WTC11 (cell line): ENCODE measurements around the gene MARK3. TPM values are rescaled to one million over a fixed set of nuclear protein-coding genes. Genes with fewer than 3 reads are reported as not detected.

ENCODE experiments used
- ATAC-seq: fragments of 200-7000 bp; cut with Tn5 transposase; 2 replicates; pipeline ENCODE4 v1.10.0; 2021; ENCODE audit warnings: mild to moderate bottlenecking, moderate library complexity
- CTCF ChIA-PET: fragments of 300-600 bp; sonication (Branson Sonifier 250); formaldehyde crosslinking; loops from one replicate; lab custom pipeline; 2021; ENCODE audit warnings: antibody characterized with exemption; lab: Charles Lee
- POLR2A ChIA-PET: fragments of 350-600 bp; sonication (Branson Sonifier 250); formaldehyde crosslinking; loops from one replicate; lab custom pipeline; 2021; ENCODE audit warnings: antibody characterized with exemption; lab: Charles Lee
- DNase-seq: peaks from one replicate; pipeline ENCODE4 v3.0.0; 2021; ENCODE audit warnings: low spot score
- H3K27ac Mint-ChIP-seq: 2 replicates; pipeline ENCODE4 v1.8.0; 2021; ENCODE audit warnings: mixed read lengths
- H3K27me3 Mint-ChIP-seq: 2 replicates; pipeline ENCODE4 v1.8.0; 2021; ENCODE audit warnings: low read depth, mild to moderate bottlenecking, moderate library complexity, mixed read lengths
- H3K36me3 Mint-ChIP-seq: 2 replicates; pipeline ENCODE4 v1.8.0; 2021; ENCODE audit warnings: mixed read lengths
- H3K4me1 Mint-ChIP-seq: 2 replicates; pipeline ENCODE4 v1.8.0; 2022; ENCODE audit warnings: mixed read lengths
- H3K4me3 Mint-ChIP-seq: 2 replicates; pipeline ENCODE4 v1.8.0; 2021; ENCODE audit warnings: mild to moderate bottlenecking, moderate library complexity, mixed read lengths
- H3K9me3 Mint-ChIP-seq: 2 replicates; pipeline ENCODE4 v1.8.0; 2021; ENCODE audit warnings: mixed read lengths
- ATF2 ChIP-seq: sonication (generic); formaldehyde crosslinking; IDR thresholded peaks from 2 replicates; pipeline ENCODE4 v1.8.1; 2022; ENCODE audit warnings: low read depth, missing genetic modification reagents, borderline replicate concordance
- CDX4 ChIP-seq: fragments of 250-450 bp; sonication (Bioruptor Pico); IDR thresholded peaks from 2 replicates; pipeline ENCODE4 v1.9.0; 2021; ENCODE audit warnings: moderate library complexity, mild to moderate bottlenecking, inconsistent platforms, borderline replicate concordance
- CTCF ChIP-seq: fragments of 200-600 bp; IDR thresholded peaks from 2 replicates; pipeline ENCODE4 v1.8.0; 2022; ENCODE audit warnings: antibody characterized with exemption
- GABPB1 ChIP-seq: sonication (generic); formaldehyde crosslinking; IDR thresholded peaks from 2 replicates; pipeline ENCODE4 v1.8.1; 2023; ENCODE audit warnings: mild to moderate bottlenecking, missing genetic modification reagents
- JAZF1 ChIP-seq: fragments of 250-450 bp; sonication (Bioruptor Pico); IDR thresholded peaks from 2 replicates; pipeline ENCODE4 v1.9.0; 2021; ENCODE audit warnings: moderate library complexity, mild to moderate bottlenecking, inconsistent platforms
- MAX ChIP-seq: sonication (generic); formaldehyde crosslinking; IDR thresholded peaks from 2 replicates; pipeline ENCODE4 v1.8.0; 2022; ENCODE audit warnings: mild to moderate bottlenecking, missing genetic modification reagents
- MXD4 ChIP-seq: fragments of 250-450 bp; sonication (Bioruptor Pico); IDR thresholded peaks from 2 replicates; pipeline ENCODE4 v1.8.0; 2021; ENCODE audit warnings: mild to moderate bottlenecking, moderate library complexity, borderline replicate concordance
- NFE2L1 ChIP-seq: sonication (generic); formaldehyde crosslinking; IDR thresholded peaks from 2 replicates; pipeline ENCODE4 v1.8.1; 2023; ENCODE audit warnings: missing genetic modification reagents
- PRDM15 ChIP-seq: sonication (generic); formaldehyde crosslinking; IDR thresholded peaks from 2 replicates; pipeline ENCODE4 v1.8.0; 2022; ENCODE audit warnings: missing genetic modification reagents
- SMAD4 ChIP-seq: sonication (generic); formaldehyde crosslinking; IDR thresholded peaks from 2 replicates; pipeline ENCODE4 v1.8.0; 2022; ENCODE audit warnings: mild to moderate bottlenecking, missing genetic modification reagents
- TEAD4 ChIP-seq: sonication (generic); formaldehyde crosslinking; IDR thresholded peaks from 2 replicates; pipeline ENCODE4 v1.8.0; 2022; ENCODE audit warnings: mild to moderate bottlenecking, missing genetic modification reagents
- TP53 ChIP-seq: sonication (generic); formaldehyde crosslinking; IDR thresholded peaks from 2 replicates; pipeline ENCODE4 v1.8.1; 2023; ENCODE audit warnings: mild to moderate bottlenecking, missing genetic modification reagents
- ZNF423 ChIP-seq: fragments of 250-450 bp; sonication (Bioruptor Pico); IDR thresholded peaks from 2 replicates; pipeline ENCODE4 v2.1.2; 2022; ENCODE audit warnings: mild to moderate bottlenecking, moderate library complexity
- ZNF532 ChIP-seq: fragments of 250-450 bp; sonication (Bioruptor Pico); IDR thresholded peaks from 2 replicates; pipeline ENCODE4 v1.9.0; 2021; ENCODE audit warnings: mild to moderate bottlenecking, borderline replicate concordance
- ZSCAN18 ChIP-seq: fragments of 250-450 bp; sonication (Bioruptor Pico); IDR thresholded peaks from 2 replicates; pipeline ENCODE4 v2.1.2; 2022; ENCODE audit warnings: mild to moderate bottlenecking, moderate library complexity
- total RNA-seq: library from RNA; stranded (reverse); gene quantifications from 3 replicates; pipeline ENCODE4 v1.2.3, GENCODE V29; 2021

Gene MARK3
- total RNA-seq, 1 experiment from 2014 or later = 93.7 TPM

- ChIA-PET POLR2A (no interaction called here), CTCF (interaction anchor here (1.0 kb wide), 1 partner anchor 31 kb away, joined by 4 read pairs; no protein-coding TSS in a partner anchor)
- Mint-ChIP-seq H3K36me3 (peaks cover 18% of the 10 kb centered on the region), H3K4me1 (peaks cover 15% of the 10 kb centered on the region), H3K27ac (no peak overlapping the region), H3K27me3 (peaks cover 5% of the 10 kb centered on the region), H3K4me3 (no peak overlapping the region), H3K9me3 (peaks cover 34% of the 10 kb centered on the region)
- TF ChIP-seq TP53 (CRISPR knock-in tag) (no peak), ZNF532 (CRISPR knock-in tag) (no peak), NFE2L1 (CRISPR knock-in tag) (no peak)
- DNase-seq (no peak), ATAC-seq (no peak)
Observed at GRCh38 chr14:103360548-103360947, 24.7 kb upstream of the MARK3 start.

GRCh38 chr14:103361867-103362266, 23.3 kb upstream of the MARK3 start:
- H3K4me1 Mint-ChIP-seq = peaks cover 4% of the 10 kb centered on the region
- POLR2A ChIA-PET = no interaction called here
- DNase-seq (no peak), ATAC-seq (no peak)
- H3K36me3 Mint-ChIP-seq = peaks cover 18% of the 10 kb centered on the region
- no peak overlapping the region for H3K4me3 Mint-ChIP-seq
- peaks cover 34% of the 10 kb centered on the region for H3K9me3 Mint-ChIP-seq
- TF ChIP-seq MAX (no peak), SMAD4 (CRISPR knock-in tag) (no peak), CDX4 (no peak), CTCF (no peak), TEAD4 (CRISPR knock-in tag) (no peak), PRDM15 (CRISPR knock-in tag) (peak; percentile 48), MXD4 (CRISPR knock-in tag) (no peak), ATF2 (CRISPR knock-in tag) (no peak), GABPB1 (peak; percentile 100), ZSCAN18 (no peak), JAZF1 (CRISPR knock-in tag) (no peak), ZNF423 (no peak)
- TF ChIP-seq, all 79 proteins: peak for 2
- peaks cover 5% of the 10 kb centered on the region for H3K27me3 Mint-ChIP-seq
- no peak overlapping the region for H3K27ac Mint-ChIP-seq
- CTCF ChIA-PET = no interaction called here
